ENCODE data around the gene WDR38.

GRCh38 chr9:124870723-124871122, 17.5 kb downstream of the WDR38 start:
- no peak for TF ChIP-seq CTCF (conservative IDR thresholded peaks at IDR 0.05 in 1 of 2, IDR thresholded peaks at IDR 0.05 in 1 of 2; ENCODE audit: low read depth in 1 of 2, low read length in 2 of 2)
- TF ChIP-seq EZH2 (IDR thresholded peaks at IDR 0.05; ENCODE audit: low read length, missing control alignments), result no peak
